Gastroesophageal sphincter (tissue), 4 donors: ENCODE results near the gene MAML3. TPM values are rescaled to one million over a fixed set of nuclear protein-coding genes. Genes with fewer than 3 reads are reported as not detected.

Experiments used
- ATAC-seq: fragments of 150-250 bp; one replicate; pipeline ENCODE4 v1.9.1; 2016; ENCODE audit warnings: mild to moderate bottlenecking, moderate library complexity
- H3K27ac ChIP-seq, 4 donors: fragments of 200-600 bp; sonication (generic) in 3 of 4; 1 replicate in 3 of 4; 2 replicates in 1 of 4; pipeline ENCODE4 v1.5.1; 2016 to 2019
- H3K27me3 ChIP-seq: fragments of 200-600 bp; sonication (generic); one replicate; pipeline ENCODE4 v1.5.1; 2019
- H3K36me3 ChIP-seq, 2 donors: fragments of 200-600 bp; sonication (generic); one replicate each; pipeline ENCODE4 v1.5.1; 2019; ENCODE audit warnings: control low read depth in 1 of 2
- H3K4me1 ChIP-seq, 3 donors: fragments of 200-600 bp; sonication (generic); 1 replicate in 2 of 3; 2 replicates in 1 of 3; pipeline ENCODE4 v1.5.1; 2016 to 2019; ENCODE audit warnings: control low read depth in 2 of 3
- H3K4me3 ChIP-seq, 2 donors: fragments of 200-600 bp; sonication (generic); one replicate each; pipeline ENCODE4 v1.5.1; 2019; ENCODE audit warnings: mild to moderate bottlenecking in 1 of 2, moderate library complexity in 1 of 2
- H3K9me3 ChIP-seq, 3 donors: fragments of 200-600 bp; sonication (generic); one replicate each; pipeline ENCODE4 v1.5.1; 2017 to 2019; ENCODE audit warnings: control low read depth in 2 of 3
- CTCF ChIP-seq, 4 experiments: fragments of 200-600 bp in 2 of 4; fragments of 450-650 bp in 2 of 4; sonication (generic) in 1 of 4; IDR thresholded peaks; one replicate each; pipeline ENCODE4 v1.5.1; 2017 to 2019; ENCODE audit warnings: antibody characterized with exemption in 4 of 4, mild to moderate bottlenecking in 2 of 4, moderate library complexity in 2 of 4
- EP300 ChIP-seq: sonication (generic); formaldehyde crosslinking; IDR thresholded peaks from one replicate; pipeline ENCODE4 v1.6.1; 2017; ENCODE audit warnings: antibody characterized with exemption, mild to moderate bottlenecking
- POLR2A ChIP-seq, 2 donors: fragments of 450-650 bp; IDR thresholded peaks; one replicate each; pipeline ENCODE4 v1.6.1; 2017; ENCODE audit warnings: antibody characterized with exemption in 2 of 2, mild to moderate bottlenecking in 2 of 2, moderate library complexity in 1 of 2
- POLR2AphosphoS5 ChIP-seq: sonication (generic); formaldehyde crosslinking; IDR thresholded peaks from one replicate; pipeline ENCODE4 v1.6.1; 2017; ENCODE audit warnings: antibody characterized with exemption
- WGBS, 2 donors: methylation state at CpG; one replicate each; pipeline ENCODE4 v1.1.5; 2018; ENCODE audit warnings: low coverage in 1 of 2; 5-methylcytosine and 5-hydroxymethylcytosine counted together
- total RNA-seq, 4 donors: library from RNA; depleted of rRNA; stranded (reverse); fragments of >200 nt; gene quantifications; one replicate each; pipeline ENCODE4 v1.1.0, GENCODE V29; 2016

MAML3 gene
- total RNA-seq, 4 donors from 2014 or later = 5.3 to 10.6 (median 9.3) TPM

- Histone ChIP-seq H3K27ac (no peak overlapping the region), H3K27me3 (no peaks in the 10 kb centered on the region), H3K36me3 (no peaks in the 10 kb centered on the region), H3K4me1 (peaks cover 0 to 2% (median 0%) of the 10 kb centered on the region in 3 donors), H3K4me3 (no peak overlapping the region), H3K9me3 (no peaks in the 10 kb centered on the region)
- TF ChIP-seq EP300 (no peak), CTCF (IDR thresholded peaks at IDR 0.05) (no peak), POLR2AphosphoS5 (no peak), POLR2A (IDR thresholded peaks at IDR 0.05) (no peak)
- WGBS, 2 donors = 77 to 88% methylated on average over 10 of the region's 10 CpGs
- ATAC-seq = no peak
Observed at GRCh38 chr4:139756391-139757180, 397.4 kb downstream of the MAML3 start.

GRCh38 chr4:139754938-139755337, 399.0 kb downstream of the MAML3 start:
- no peaks in the 10 kb centered on the region for H3K27me3 ChIP-seq
- no peak overlapping the region for H3K4me3 ChIP-seq
- no peaks in the 10 kb centered on the region for H3K4me1 ChIP-seq
- no peak for ATAC-seq
- no peak for TF ChIP-seq POLR2A (IDR thresholded peaks at IDR 0.05)
- TF ChIP-seq CTCF (IDR thresholded peaks at IDR 0.05) = no peak
- TF ChIP-seq EP300 = no peak
- TF ChIP-seq POLR2AphosphoS5 = no peak
- H3K36me3 ChIP-seq = no peaks in the 10 kb centered on the region
- no peak overlapping the region for H3K27ac ChIP-seq
- 81 to 88% methylated on average over 4 to 8 of the region's 12 CpGs for WGBS, 2 donors
- H3K9me3 ChIP-seq = no peaks in the 10 kb centered on the region

GRCh38 chr4:139753686-139754085, 400.3 kb downstream of the MAML3 start:
- no CpG with 5 or more reads among the region's 3 CpGs for WGBS, 2 donors
- Histone ChIP-seq H3K9me3 (no peaks in the 10 kb centered on the region), H3K27ac (no peak overlapping the region), H3K27me3 (no peaks in the 10 kb centered on the region), H3K36me3 (no peaks in the 10 kb centered on the region), H3K4me1 (no peaks in the 10 kb centered on the region), H3K4me3 (no peak overlapping the region)
- TF ChIP-seq POLR2A (IDR thresholded peaks at IDR 0.05) = no peak
- TF ChIP-seq POLR2AphosphoS5 = no peak
- TF ChIP-seq CTCF (IDR thresholded peaks at IDR 0.05) = no peak
- TF ChIP-seq EP300 = no peak
- no peak for ATAC-seq

GRCh38 chr4:139749835-139750498, 404.0 kb downstream of the MAML3 start:
- Histone ChIP-seq H3K4me1 (no peaks in the 10 kb centered on the region), H3K36me3 (no peaks in the 10 kb centered on the region), H3K4me3 (no peak overlapping the region), H3K27ac (no peak overlapping the region), H3K27me3 (no peaks in the 10 kb centered on the region), H3K9me3 (no peaks in the 10 kb centered on the region)
- WGBS, 2 donors = 84 to 95% methylated on average over 2 to 3 of the region's 4 CpGs
- ATAC-seq = no peak
- TF ChIP-seq POLR2A (IDR thresholded peaks at IDR 0.05) (no peak), CTCF (IDR thresholded peaks at IDR 0.05) (no peak), POLR2AphosphoS5 (no peak), EP300 (no peak)

GRCh38 chr4:139749338-139749737, 404.6 kb downstream of the MAML3 start:
- Histone ChIP-seq H3K4me3 (no peak overlapping the region), H3K27me3 (no peaks in the 10 kb centered on the region), H3K9me3 (no peaks in the 10 kb centered on the region), H3K27ac (no peak overlapping the region), H3K4me1 (no peaks in the 10 kb centered on the region), H3K36me3 (no peaks in the 10 kb centered on the region)
- no peak for ATAC-seq
- 88 to 92% methylated on average over 1 to 6 of the region's 6 CpGs for WGBS, 2 donors
- TF ChIP-seq EP300 (no peak), POLR2A (IDR thresholded peaks at IDR 0.05) (no peak), POLR2AphosphoS5 (no peak), CTCF (IDR thresholded peaks at IDR 0.05) (no peak)
